ENCODE measurements around the gene DPPA5. TPM values are rescaled to one million over a fixed set of nuclear protein-coding genes. Genes with fewer than 3 reads are reported as not detected.

DPPA5 gene
- total and polyA plus RNA-seq, 9 of the 15 experiments (the other 6 are each of a cell fraction or from before 2014, with no cell fraction given): not detected

DNA sequence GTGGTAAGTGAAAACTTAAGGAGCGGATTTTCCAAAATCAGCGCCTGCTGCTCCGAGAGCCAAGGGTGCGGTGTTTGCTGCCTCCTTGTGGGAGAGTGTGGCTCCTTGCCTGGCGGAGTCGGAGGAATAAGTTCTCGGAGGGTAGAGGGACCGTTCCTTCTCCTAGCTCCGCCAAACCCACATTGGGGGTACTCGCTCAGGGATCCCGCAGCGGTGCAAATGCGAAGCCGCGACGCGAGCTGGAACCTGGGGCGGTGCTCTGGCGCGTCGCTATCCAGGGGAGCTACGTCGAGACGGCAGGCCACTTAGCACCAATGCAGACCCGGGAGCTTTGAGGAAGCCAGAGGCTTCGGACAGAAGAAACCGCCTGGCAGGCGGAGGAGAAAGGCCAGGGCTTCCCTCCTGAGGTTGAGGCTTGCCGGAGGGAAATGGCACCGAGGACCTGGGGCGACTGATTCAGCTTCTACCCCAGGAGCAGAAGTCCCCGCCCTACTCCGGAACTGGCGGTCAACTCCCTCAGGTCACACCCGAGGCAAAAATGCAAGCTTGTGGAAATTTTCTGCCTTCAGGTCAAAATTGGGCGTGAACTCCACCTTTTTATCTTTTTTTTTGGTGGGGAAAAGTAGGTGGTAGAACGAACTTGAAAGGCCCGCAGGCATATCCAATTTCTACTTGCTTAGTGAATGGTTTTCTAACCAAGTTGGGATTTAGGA lies 34.9 kb upstream of the DPPA5 start (continued):
- TF ChIP-seq CBX5 (IDR thresholded peaks at IDR 0.05; ENCODE audit: borderline replicate concordance, low read depth): no peak
- no peak for TF ChIP-seq KDM2B (CRISPR knock-in tag; IDR thresholded peaks at IDR 0.05)
- TF ChIP-seq JUNB (CRISPR knock-in tag; conservative IDR thresholded peaks at IDR 0.05): no peak
- TF ChIP-seq ZBTB12 (CRISPR knock-in tag; IDR thresholded peaks at IDR 0.05): no peak
- no peak for TF ChIP-seq NCOA1 (IDR thresholded peaks at IDR 0.05; ENCODE audit: low read depth)
- no peak for TF ChIP-seq SIRT6 (IDR thresholded peaks at IDR 0.05; ENCODE audit: low read depth, low read length)
- TF ChIP-seq FOSL1 (tag; conservative IDR thresholded peaks at IDR 0.05): 0 out of 2 replicates have a peak, but pooled peaks have one; percentile 38
- TF ChIP-seq ZBTB11 (CRISPR knock-in tag; IDR thresholded peaks at IDR 0.05): peak in 1 of 3 experiments; percentile 68; a peak in 1 of 6 replicates
- TF ChIP-seq ERF (CRISPR knock-in tag; IDR thresholded peaks at IDR 0.05): no peak
- TF ChIP-seq SMC3 (conservative IDR thresholded peaks at IDR 0.05; ENCODE audit: insufficient read depth, low read depth, low read length): peak; percentile 72
- peak; percentile 72; the same call in 1 of the 2 replicates for TF ChIP-seq ZNF12 (CRISPR knock-in tag; IDR thresholded peaks at IDR 0.05)
- no peak; the same call in 1 of the 2 replicates for TF ChIP-seq BRD4 (IDR thresholded peaks at IDR 0.05)
- TF ChIP-seq, protein P1, sequence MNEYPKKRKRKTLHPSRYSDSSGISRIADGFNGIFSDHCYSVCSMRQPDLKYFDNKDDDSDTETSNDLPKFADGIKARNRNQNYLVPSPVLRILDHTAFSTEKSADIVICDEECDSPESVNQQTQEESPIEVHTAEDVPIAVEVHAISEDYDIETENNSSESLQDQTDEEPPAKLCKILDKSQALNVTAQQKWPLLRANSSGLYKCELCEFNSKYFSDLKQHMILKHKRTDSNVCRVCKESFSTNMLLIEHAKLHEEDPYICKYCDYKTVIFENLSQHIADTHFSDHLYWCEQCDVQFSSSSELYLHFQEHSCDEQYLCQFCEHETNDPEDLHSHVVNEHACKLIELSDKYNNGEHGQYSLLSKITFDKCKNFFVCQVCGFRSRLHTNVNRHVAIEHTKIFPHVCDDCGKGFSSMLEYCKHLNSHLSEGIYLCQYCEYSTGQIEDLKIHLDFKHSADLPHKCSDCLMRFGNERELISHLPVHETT (CRISPR knock-in tag; conservative IDR thresholded peaks at IDR 0.05 in 1 of 2, IDR thresholded peaks at IDR 0.05 in 1 of 2): no peak
- TF ChIP-seq STAT5A (IDR thresholded peaks at IDR 0.05; ENCODE audit: borderline replicate concordance, low read length): no peak
- TF ChIP-seq, protein P2, sequence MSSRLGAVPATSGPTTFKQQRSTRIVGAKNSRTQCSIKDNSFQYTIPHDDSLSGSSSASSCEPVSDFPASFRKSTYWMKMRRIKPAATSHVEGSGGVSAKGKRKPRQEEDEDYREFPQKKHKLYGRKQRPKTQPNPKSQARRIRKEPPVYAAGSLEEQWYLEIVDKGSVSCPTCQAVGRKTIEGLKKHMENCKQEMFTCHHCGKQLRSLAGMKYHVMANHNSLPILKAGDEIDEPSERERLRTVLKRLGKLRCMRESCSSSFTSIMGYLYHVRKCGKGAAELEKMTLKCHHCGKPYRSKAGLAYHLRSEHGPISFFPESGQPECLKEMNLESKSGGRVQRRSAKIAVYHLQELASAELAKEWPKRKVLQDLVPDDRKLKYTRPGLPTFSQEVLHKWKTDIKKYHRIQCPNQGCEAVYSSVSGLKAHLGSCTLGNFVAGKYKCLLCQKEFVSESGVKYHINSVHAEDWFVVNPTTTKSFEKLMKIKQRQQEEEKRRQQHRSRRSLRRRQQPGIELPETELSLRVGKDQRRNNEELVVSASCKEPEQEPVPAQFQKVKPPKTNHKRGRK (tag; IDR thresholded peaks at IDR 0.05): no peak
- TF ChIP-seq KHSRP (IDR thresholded peaks at IDR 0.05): no peak
- peak; percentile 88 for TF ChIP-seq MAFK (IDR thresholded peaks at IDR 0.05; ENCODE audit: low read length)
- TF ChIP-seq ZNF76 (CRISPR knock-in tag; IDR thresholded peaks at IDR 0.05; ENCODE audit: borderline replicate concordance): no peak
- TF ChIP-seq PKNOX1 (IDR thresholded peaks at IDR 0.05): no peak
- TF ChIP-seq POLR2A (conservative IDR thresholded peaks at IDR 0.05): peak; percentile 91

Data from K562 (cell line).